Panc1 (cell line): Measurements from ENCODE around the gene FUT3.

Source experiments
- POLR2AphosphoS5 ChIP-seq: IDR thresholded peaks from 2 replicates; pipeline ENCODE4 v1.6.1; 2012; ENCODE audit warnings: mild to moderate bottlenecking, low read depth, low read length, moderate library complexity
- SIN3A ChIP-seq: IDR thresholded peaks from 2 replicates; pipeline ENCODE4 v1.6.1; 2012; ENCODE audit warnings: low read depth, mild to moderate bottlenecking, low read length, moderate library complexity, borderline replicate concordance; ENCODE audit not compliant: insufficient read depth
- TCF7L2 ChIP-seq: IDR thresholded peaks from 2 replicates; pipeline ENCODE4 v1.6.1; 2011; ENCODE audit warnings: mild to moderate bottlenecking, low read depth, low read length, inconsistent platforms
- TF ChIP-seq, protein P1 (sequence below): fragments of 450-650 bp; IDR thresholded peaks from 2 replicates; pipeline ENCODE4 v1.5.1; 2017; ENCODE audit warnings: mild to moderate bottlenecking
- TF ChIP-seq, protein P2 (sequence below), 2 experiments: IDR thresholded peaks; 2 replicates each; pipeline ENCODE4 v1.6.1; 2011 to 2012; ENCODE audit warnings: low read depth in 2 of 2, control low read depth in 1 of 2, low read length in 1 of 2, mild to moderate bottlenecking in 1 of 2, moderate library complexity in 1 of 2; ENCODE audit not compliant: insufficient read depth in 1 of 2

DNA sequence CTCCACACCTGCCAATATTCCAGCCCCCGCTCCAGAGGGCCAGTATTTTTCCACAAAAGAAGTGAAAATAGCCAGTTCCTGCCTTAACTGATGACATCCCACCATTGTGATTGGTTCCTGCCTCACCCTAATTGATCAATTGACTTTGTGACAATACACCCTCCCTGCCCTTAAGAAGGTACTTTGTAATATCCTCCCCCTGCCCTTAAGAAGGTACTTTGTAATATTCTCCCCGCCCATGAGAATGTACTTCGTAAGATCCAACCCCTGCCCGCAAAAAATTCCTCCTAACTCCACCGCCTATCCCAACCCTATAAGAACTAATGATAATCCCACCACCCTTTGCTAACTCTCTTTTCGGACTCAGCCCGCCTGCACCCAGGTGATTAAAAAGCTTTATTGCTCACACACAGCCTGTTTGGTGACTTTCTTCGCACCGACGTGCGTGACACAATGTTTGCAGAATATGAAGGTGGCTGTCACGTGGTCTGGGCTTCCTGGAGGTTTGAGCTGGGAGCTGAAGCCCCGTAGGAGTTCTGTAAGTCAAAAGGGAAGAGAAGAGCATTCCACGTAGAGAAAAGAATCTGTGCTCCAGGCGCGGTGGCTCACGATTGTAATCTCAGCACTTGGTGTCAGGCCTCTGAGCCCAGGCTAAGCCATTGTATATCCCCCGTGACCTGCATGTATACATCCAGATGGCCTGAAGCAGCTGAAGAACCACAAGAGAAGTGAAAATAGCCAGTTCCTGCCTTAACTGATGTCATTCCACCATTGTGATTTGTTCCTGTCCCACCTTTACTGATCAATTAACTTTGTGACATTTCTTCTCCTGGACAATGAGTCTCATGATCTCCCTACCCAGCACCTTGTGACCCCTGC, 6.2 kb upstream of the FUT3 start:
- no peak for TF ChIP-seq POLR2AphosphoS5
- TF ChIP-seq, protein P1, sequence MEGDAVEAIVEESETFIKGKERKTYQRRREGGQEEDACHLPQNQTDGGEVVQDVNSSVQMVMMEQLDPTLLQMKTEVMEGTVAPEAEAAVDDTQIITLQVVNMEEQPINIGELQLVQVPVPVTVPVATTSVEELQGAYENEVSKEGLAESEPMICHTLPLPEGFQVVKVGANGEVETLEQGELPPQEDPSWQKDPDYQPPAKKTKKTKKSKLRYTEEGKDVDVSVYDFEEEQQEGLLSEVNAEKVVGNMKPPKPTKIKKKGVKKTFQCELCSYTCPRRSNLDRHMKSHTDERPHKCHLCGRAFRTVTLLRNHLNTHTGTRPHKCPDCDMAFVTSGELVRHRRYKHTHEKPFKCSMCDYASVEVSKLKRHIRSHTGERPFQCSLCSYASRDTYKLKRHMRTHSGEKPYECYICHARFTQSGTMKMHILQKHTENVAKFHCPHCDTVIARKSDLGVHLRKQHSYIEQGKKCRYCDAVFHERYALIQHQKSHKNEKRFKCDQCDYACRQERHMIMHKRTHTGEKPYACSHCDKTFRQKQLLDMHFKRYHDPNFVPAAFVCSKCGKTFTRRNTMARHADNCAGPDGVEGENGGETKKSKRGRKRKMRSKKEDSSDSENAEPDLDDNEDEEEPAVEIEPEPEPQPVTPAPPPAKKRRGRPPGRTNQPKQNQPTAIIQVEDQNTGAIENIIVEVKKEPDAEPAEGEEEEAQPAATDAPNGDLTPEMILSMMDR: no peak
- TF ChIP-seq TCF7L2: no peak
- no peak for TF ChIP-seq SIN3A
- TF ChIP-seq, protein P2, sequence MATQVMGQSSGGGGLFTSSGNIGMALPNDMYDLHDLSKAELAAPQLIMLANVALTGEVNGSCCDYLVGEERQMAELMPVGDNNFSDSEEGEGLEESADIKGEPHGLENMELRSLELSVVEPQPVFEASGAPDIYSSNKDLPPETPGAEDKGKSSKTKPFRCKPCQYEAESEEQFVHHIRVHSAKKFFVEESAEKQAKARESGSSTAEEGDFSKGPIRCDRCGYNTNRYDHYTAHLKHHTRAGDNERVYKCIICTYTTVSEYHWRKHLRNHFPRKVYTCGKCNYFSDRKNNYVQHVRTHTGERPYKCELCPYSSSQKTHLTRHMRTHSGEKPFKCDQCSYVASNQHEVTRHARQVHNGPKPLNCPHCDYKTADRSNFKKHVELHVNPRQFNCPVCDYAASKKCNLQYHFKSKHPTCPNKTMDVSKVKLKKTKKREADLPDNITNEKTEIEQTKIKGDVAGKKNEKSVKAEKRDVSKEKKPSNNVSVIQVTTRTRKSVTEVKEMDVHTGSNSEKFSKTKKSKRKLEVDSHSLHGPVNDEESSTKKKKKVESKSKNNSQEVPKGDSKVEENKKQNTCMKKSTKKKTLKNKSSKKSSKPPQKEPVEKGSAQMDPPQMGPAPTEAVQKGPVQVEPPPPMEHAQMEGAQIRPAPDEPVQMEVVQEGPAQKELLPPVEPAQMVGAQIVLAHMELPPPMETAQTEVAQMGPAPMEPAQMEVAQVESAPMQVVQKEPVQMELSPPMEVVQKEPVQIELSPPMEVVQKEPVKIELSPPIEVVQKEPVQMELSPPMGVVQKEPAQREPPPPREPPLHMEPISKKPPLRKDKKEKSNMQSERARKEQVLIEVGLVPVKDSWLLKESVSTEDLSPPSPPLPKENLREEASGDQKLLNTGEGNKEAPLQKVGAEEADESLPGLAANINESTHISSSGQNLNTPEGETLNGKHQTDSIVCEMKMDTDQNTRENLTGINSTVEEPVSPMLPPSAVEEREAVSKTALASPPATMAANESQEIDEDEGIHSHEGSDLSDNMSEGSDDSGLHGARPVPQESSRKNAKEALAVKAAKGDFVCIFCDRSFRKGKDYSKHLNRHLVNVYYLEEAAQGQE (IDR thresholded peaks at IDR 0.05; ENCODE audit: insufficient read depth in 1 of 2, low read depth in 2 of 2, low read length in 1 of 2): no peak
